HCT116 (cell line): ENCODE results near the gene NLN.

ENCODE experiments used
- POLR2A ChIP-seq: IDR thresholded peaks from 2 replicates; pipeline ENCODE4 v1.7.0; 2011; ENCODE audit warnings: borderline replicate concordance; ENCODE audit not compliant: insufficient read depth, insufficient read length; ENCODE audit errors: extremely low read depth
- TF ChIP-seq, protein P1 (sequence below): IDR thresholded peaks from 2 replicates; pipeline ENCODE4 v1.6.1; 2012; ENCODE audit warnings: low read depth
- TF ChIP-seq, protein P2 (sequence below), 3 experiments: fragments of 200-600 bp in 1 of 3; sonication (generic) in 1 of 3; IDR thresholded peaks in 2 of 3; conservative IDR thresholded peaks in 1 of 3; 2 replicates each; pipeline ENCODE4 v1.5.1; 2012 to 2017; ENCODE audit warnings: low read depth in 2 of 3, low read length in 2 of 3, antibody characterized with exemption in 1 of 3, borderline replicate concordance in 1 of 3, control low read depth in 1 of 3, mild to moderate bottlenecking in 1 of 3, mixed read lengths in 1 of 3, mixed run types in 1 of 3, moderate library complexity in 1 of 3; ENCODE audit not compliant: insufficient read depth in 1 of 3

DNA sequence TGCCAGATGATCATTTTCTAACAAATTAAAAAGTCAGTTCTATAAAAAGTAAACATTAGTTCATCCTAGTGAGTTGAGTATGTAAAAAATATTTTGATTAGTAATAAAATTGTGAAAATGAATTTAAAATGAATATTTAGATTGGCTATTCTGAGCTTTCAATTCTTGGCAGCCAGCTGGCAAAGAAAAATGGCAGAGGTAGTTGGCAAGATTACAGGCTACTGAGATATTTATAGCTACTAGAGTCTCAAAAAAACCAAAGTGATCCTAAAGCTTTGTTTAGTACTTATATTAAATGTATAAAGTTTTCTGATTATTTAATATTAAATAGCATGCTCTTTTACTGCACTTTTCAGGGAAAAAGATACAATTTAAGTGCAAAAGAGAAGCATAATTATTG is 25.1 kb upstream of the NLN start:
- TF ChIP-seq, protein P1, sequence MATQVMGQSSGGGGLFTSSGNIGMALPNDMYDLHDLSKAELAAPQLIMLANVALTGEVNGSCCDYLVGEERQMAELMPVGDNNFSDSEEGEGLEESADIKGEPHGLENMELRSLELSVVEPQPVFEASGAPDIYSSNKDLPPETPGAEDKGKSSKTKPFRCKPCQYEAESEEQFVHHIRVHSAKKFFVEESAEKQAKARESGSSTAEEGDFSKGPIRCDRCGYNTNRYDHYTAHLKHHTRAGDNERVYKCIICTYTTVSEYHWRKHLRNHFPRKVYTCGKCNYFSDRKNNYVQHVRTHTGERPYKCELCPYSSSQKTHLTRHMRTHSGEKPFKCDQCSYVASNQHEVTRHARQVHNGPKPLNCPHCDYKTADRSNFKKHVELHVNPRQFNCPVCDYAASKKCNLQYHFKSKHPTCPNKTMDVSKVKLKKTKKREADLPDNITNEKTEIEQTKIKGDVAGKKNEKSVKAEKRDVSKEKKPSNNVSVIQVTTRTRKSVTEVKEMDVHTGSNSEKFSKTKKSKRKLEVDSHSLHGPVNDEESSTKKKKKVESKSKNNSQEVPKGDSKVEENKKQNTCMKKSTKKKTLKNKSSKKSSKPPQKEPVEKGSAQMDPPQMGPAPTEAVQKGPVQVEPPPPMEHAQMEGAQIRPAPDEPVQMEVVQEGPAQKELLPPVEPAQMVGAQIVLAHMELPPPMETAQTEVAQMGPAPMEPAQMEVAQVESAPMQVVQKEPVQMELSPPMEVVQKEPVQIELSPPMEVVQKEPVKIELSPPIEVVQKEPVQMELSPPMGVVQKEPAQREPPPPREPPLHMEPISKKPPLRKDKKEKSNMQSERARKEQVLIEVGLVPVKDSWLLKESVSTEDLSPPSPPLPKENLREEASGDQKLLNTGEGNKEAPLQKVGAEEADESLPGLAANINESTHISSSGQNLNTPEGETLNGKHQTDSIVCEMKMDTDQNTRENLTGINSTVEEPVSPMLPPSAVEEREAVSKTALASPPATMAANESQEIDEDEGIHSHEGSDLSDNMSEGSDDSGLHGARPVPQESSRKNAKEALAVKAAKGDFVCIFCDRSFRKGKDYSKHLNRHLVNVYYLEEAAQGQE: no peak
- TF ChIP-seq POLR2A: no peak
- TF ChIP-seq, protein P2, sequence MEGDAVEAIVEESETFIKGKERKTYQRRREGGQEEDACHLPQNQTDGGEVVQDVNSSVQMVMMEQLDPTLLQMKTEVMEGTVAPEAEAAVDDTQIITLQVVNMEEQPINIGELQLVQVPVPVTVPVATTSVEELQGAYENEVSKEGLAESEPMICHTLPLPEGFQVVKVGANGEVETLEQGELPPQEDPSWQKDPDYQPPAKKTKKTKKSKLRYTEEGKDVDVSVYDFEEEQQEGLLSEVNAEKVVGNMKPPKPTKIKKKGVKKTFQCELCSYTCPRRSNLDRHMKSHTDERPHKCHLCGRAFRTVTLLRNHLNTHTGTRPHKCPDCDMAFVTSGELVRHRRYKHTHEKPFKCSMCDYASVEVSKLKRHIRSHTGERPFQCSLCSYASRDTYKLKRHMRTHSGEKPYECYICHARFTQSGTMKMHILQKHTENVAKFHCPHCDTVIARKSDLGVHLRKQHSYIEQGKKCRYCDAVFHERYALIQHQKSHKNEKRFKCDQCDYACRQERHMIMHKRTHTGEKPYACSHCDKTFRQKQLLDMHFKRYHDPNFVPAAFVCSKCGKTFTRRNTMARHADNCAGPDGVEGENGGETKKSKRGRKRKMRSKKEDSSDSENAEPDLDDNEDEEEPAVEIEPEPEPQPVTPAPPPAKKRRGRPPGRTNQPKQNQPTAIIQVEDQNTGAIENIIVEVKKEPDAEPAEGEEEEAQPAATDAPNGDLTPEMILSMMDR (IDR thresholded peaks at IDR 0.05 in 2 of 3, conservative IDR thresholded peaks at IDR 0.05 in 1 of 3; ENCODE audit: borderline replicate concordance in 1 of 3, insufficient read depth in 1 of 3, low read depth in 2 of 3, low read length in 2 of 3): no peak
